Epidermal melanocyte (primary cell): ENCODE results near the gene RBBP8.

Source experiments
- DNase-seq: peaks from one replicate; pipeline ENCODE4 v3.0.0; 2011; ENCODE audit warnings: low spot score; ENCODE audit not compliant: insufficient read length

The RBBP8 gene

DNA sequence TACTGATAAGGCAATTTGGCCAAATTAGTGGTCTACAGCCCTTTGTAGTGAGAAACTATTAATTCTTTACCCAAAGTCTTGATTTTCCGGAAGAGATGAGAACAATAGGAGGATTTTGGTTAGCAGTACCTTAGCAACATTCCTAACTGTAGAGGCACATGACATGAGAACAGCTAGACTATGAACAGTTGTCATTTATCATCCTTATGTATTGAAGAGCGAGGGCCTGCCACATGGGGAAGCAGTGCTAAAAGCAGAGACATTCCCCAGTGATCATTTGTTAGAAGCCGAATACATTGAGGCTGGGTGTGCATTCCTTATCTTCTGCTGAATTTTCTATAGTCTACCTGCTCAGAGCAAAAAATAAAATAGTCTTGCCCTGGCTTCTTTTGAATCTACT lies 65.2 kb downstream of the RBBP8 start:
- DNase-seq = no peak

DNA sequence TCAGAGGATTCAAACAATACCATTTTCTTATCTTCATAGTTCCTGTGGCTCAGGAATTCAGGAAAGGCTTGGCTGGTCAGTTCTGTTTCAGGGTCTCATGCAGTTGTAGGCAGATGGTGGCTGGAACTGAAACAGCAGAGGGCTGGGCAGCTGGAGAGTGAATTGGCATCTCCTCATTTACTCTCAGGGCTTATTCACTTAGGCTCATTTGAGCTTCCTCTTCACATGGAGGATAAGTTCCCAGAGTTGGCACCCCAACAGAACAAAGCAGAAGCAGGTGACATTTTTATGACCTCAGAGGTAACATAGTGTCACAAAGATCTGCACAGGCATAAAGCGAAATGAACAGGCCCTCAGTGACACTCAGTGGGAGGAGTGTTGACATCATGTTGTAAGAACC lies 66.1 kb downstream of the RBBP8 start:
- no peak for DNase-seq

DNA sequence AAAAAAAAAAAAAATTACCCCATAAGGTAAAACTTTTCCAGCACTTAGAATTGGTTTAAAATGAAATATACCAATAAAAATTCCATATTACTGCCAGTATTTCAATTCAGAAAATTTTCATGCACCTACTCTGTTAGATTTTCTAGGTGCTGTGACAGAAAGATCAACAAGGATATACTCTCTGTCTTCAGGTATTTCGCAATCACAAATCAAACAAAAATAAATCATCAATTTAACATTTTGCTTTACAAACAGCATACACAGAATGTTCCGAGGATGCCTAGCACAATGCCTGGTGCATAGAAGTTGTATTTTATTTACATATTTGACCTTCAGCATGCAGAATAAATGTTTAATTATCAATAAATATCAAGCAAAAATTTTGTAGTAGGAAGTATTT lies 66.5 kb downstream of the RBBP8 start:
- DNase-seq = no peak

DNA sequence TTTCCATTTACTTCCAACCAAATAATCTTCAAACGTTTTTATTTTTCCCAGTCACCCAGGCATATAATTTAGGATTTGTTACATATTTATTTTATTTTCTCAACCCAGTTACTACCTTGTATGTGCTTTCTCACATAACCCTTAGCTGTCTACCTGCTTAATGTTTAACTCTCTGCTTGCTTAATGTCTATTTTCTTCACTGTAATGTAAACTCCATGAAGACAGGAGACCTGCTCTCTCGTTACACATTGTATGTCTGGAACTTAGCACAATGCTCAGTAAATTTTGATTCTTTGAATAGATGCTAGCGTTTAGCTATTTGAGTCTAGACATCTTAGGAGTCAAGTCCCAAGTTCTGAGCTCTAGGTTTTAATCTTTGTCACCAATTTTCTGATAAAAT lies 70.2 kb downstream of the RBBP8 start:
- no peak for DNase-seq

DNA sequence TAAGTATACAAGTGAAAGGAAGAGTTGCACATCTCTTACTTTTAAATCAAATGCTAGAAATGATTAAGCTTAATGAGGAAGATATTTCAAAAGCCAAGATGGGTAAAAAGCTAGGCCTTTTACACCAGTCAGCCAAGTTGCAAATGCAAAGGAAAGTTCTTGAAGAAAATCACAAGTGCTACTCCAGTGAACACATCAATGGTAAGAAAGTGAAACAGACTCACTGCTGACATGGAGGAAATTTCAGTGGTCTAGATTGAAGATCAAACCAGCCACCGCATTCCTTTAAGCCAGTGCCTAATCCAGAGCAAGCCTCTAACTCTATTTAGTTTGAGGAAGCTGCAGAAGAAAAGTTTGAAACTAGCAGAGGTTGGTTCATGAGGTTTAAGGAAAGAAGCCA lies 79.1 kb downstream of the RBBP8 start:
- DNase-seq = no peak

DNA sequence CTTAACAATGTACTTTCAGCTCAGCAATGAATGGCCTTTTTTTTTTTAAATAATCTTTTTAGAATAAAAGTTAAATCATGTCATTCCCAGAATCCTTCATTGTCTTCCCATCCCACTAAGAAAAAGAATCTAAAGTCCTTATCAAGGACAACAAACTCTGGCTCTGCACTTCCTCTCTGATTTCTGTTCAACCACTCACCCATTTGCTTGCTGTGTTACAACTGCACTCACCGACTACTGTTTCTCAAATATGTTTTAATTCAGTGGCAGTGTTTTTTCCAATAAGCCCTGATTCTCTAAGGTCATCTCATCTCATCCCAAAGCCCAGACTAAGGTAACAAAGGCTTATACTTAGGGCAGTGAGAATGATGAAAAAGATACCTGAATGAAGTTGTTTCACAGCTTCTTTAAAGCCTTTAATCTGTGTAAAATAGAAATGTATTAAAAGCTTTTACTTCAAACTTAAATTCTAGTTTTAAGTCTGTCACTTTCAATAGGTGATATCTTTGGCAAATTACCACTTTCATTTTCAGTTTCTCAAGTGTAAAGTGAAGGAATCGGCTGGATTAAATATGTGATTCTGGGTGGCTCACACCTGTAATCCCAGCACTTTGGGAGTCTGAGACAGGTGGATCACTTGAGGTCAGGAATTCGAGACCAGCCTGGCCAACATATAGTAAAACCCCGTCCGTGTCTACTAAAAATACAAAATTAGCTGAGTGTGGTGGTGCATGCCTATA lies 87.6 kb downstream of the RBBP8 start:
- no peak for DNase-seq

DNA sequence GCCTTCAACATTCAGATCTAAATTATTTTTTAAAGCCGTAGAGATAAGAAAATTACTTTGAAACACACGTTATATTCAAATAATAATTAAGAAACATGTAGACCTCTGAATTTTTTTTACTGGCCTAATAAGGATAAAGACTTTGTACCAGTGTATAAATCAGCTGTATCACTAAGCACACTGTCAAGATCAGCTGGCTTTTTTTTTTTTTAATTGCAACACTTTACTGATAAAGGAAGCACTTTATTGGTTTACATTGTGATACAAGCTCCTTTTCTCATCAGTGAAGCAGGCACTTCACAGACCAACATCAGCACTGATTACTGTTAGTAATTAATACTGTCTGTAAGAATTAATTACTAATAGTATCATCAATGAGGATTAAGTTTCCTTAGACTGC lies 88.5 kb downstream of the RBBP8 start:
- DNase-seq = no peak

DNA sequence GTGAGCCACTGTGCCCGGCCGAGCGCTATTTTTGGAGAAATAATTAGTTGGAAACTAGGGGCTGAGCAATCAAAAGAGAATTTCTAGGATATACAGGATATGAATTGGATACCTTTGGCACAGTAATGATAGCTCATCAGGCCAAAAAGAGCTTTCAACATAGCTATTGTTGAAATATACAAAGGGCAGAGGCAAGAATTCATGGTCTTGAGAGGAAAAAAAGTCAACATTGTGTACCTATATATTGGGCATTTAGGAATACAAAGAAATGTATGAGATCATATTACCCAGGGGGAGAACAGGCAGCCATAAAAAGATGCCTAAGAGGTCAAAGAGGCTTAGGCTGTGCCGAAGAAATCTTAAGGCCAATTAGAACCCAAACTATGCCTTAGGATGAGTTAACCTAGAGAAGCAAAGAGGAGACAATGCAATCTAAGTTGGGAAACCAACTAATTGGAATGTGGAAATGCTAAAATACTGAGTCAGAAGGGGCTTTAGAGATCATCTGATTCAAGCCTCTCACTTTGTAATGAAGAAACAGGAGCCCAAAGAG lies 99.0 kb downstream of the RBBP8 start:
- no peak for DNase-seq

DNA sequence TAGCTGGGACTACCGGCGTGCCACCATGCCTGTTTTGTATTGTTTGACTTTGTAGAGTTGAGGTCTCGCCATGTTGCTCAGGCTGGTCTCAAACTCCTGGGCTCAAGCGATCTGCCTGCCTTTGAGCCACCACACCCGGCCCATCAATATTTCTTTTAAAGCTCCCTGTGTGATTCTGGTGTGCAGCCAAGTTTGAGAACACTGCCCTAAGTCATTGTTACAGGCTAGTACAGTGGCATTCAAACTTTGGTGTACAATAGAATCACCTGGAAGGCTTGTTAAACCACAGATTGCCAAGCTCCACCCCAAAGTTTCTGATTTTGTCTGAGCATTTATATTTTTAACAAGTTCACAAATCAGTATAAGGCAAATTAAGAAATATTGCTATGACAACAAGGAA lies 99.9 kb downstream of the RBBP8 start:
- no peak for DNase-seq

DNA sequence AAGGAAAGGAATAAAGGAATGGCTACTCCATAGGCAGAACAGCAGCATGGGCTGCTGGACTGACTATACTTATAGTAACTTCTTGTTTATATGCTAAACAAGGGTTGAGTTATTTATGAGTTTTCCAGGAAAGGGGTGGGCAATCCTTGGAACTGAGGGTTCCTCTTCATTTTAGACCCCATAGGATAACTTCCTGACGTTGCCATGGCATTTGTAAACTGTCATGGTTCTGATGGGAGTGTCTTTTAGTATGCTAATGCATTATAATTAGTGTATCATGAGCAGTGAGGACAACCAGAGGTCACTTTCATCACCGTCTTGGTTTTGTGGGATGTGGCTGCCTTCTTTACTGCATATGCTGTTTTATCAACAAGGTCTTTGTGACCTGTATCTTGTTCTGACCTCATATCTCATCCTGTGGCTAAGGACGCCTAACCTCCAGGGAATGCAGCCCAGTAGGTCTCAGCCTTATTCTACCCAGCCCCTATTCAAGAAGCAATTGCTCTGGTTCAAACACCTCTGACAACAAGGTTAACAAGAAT lies 103.6 kb downstream of the RBBP8 start:
- no peak for DNase-seq

DNA sequence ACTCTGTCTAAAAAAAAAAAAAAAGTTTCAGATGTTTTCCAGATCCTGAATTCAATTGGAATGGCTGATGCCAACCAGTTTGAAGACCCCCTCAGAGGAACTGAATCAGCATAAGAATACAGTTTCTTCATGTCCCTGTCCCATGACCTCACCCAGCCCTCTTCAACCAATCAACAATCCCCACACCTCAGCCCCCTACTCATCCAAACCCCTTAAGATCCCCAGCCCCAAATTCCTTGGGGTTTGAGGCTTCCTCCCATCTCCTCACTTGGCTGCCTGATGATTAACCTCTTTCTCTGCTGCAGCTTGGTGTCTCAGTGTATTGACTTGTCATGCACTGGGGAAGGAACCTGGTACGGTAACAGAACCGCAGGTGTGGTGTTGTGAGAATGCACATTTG lies 104.5 kb downstream of the RBBP8 start:
- no peak for DNase-seq

DNA sequence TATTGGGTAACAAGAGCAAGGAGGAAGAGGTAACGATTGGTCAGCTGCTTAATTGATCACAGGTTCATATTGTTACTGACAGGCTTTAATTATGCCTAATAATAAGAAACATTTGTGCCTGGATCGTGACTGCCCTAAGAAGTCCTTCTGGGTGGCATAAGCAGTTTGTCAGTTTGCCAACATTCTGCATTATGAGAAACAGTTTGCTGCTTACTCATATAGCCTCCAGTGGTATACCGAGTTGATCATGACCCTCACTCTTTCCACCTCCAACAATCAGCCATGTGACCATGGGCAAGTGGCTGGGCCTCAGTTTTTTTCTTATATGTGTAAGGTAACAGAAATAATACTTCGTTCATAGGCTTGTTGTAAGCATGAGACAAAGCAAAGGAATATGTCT lies 105.6 kb downstream of the RBBP8 start:
- DNase-seq = no peak

DNA sequence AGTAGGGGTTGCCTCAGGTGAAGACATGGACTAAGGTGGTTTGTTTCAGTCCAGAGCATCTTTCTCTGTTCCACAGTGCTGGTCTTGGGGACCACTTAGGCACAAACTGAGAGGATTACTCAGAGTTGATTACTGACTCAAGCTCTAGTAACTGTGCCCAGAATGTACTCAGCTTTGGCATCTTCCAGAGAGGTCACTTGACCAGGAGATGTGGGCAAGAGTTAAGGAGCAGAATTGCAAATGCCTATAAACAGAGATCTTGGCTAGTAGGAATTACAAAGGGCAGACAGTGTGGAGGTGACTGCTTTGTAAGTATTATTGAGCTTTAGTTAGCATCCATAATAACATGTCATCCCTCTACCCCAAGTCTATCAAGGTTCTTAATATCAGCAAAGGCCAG lies 109.0 kb downstream of the RBBP8 start:
- no peak for DNase-seq

DNA sequence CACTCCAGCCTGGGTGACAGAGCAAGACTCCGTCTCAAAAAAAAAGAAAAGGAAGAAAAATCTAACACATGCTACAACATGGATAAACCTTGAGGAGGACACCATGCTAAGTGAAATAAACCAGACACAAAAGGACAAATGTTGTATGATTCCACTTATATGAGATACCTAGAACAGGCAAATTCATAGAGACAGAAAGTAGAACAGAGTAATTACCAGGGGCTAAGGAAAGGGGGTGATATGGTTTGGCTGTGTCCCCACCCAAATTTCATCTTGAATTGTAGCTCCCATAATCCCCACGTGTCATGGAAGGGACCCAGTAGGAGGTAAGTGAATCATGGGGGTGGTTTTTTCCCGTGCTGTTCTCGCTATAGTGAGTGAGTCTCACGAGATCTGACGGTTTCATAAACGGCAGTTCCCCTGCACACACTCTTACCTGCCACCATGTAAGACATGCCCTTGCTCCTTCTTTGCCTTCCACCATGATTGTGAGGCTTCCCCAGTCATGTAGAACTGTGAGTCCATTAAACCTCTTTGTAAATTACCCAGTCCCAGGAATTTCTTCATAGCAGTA lies 110.8 kb downstream of the RBBP8 start:
- DNase-seq = no peak

DNA sequence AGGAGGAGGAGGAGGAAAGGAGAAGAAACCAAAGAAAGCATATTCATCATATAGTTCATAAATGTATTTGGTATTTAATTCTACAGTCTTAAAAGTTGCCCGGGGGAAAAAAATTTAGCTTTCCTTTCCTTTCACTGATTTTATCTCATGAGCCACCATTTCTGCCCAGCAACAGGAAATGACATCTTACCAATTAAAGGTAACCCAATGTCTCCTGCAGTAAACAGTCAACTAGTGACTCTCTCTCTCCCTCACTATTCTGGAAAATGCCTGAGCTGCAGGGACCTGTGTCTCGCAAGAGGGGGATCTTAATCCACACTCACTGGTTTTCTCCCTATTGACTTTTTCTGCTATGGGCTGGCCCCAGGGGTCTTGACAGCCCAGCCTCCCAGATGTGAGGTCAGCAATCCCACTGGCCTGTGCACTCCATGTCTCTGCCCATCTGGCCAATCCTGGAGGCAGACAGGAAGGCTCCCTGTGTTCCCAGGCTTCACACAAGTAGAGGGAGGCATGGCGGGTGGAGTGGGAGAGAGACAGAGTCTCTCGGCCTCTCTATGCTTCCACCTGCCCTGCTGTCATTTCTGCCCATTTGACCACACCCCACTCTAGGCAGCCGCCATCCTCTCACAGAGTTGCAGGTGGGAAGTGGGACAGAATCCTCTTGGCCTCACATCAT lies 116.7 kb downstream of the RBBP8 start:
- no peak for DNase-seq

DNA sequence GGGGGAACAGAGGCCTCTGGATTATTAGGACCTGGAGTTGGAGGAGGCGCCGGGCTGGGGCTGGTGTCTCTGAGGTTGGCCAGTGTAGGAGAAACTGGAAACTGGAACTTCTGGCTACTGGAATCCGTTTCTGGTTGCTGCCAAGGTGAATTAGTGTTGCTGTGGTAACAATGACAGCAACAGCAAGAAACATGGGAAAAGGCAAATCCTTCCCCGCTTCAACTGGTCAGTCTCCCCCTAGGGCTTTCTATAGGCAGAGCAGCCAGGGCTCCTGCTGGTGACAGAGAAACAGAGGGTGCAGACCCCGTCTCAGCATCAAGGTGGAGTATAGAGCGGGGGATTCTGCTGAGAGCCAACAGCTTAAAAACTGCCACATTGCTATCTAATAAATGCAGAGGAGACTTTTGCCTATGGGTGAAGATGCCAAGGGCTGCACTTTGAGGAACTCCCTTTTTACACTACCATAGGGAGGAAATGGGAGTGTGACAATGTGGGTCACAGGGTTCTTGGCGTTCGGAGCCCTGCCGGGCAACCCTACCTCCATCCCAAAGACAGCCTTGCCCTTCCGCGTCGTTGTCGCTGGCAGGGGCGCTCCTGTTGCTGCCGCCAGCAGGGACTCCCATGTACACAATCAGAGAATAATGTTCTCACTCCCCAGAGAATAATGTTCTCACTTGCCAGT lies 120.8 kb downstream of the RBBP8 start:
- DNase-seq = no peak

DNA sequence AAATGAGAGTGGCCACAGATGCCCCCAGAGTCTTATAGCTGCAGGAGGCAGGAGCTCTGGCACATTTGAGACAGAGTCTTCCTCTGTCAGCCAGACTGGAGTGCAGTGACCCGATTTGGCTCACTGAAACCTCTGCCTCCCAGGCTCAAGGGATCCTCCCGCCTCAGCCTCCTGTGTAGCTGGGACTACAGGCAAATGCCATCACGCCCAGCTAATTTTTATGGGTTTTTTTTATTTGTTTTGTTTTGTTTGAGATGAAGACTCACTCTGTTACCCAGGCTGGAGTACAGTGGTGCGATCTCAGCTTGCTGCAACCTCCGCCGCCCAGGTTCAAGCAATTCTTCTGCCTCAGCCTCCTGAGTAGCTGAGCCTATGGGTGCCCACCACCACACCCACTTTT lies 121.4 kb downstream of the RBBP8 start:
- no peak for DNase-seq

DNA sequence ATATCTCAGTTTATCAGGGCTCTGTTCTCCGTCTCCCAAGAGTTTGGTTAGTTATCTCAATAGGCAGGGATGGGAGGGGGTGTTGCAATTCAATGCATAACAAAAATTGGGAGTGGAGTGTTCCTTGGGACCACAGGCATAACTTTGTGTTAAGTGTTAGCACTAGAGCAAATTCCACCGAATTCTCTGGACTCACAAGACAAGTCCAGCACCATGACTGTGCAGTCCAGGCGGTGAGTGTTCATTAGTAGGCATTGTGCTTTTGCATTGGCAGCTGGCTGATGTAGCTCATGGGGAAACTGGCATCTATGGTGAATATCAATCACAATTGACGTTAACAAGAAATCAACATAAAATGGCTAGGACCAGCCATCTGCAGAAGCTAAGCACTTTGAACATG lies 123.2 kb downstream of the RBBP8 start:
- no peak for DNase-seq

DNA sequence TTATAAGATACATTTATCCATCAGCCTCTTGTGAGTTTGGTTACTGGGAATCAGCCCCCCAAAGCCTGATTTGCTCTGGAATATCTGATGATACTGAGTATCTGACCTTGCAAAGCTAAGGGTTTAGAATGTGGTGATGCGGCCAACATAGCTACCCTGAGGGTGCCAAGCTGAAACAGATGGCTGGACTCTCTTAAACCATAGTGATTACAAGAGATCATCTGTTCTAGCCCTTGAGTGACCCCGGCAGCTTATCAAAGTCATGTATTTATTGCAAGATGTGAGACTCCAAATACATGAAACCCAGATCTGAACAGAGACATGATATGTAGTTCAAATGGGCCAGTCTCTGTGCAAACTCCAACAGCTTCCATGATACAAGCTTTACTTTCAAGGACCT lies 124.0 kb downstream of the RBBP8 start:
- peak; percentile 55 for DNase-seq

DNA sequence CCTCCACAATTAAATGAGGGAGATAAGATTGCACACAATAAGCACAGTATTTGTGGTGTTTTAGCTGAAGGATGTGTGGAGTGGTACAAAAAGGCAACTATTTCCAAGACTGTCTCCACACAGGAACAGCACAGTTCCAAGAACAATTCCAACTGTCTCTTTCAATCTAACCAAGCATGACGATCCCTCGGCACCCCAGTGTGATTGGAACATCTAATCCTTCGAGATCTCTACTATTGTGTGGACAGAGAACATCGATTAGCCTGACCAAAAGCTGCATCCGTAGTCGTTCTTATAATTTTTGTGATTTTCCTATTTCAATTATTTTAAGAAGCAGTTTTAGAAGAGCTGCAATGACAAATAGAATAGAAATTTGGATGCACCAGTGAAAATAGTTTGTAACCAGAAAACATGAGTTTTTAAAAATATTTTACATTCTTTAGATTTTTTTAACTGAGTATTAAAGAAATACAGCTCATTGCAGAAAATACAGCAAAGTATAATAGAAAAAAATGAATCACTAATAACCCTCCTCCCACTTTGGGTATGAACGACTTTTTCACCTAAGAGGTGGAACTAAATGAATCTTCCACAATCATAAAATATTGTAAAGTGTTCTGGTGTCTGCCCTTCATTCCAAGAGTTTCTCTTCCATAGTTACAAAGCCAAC lies 125.8 kb downstream of the RBBP8 start:
- no peak for DNase-seq
